Endothelial cell (in vitro differentiated cells): ENCODE results near the gene MT3. TPM values are rescaled to one million over a fixed set of nuclear protein-coding genes. Genes with fewer than 3 reads are reported as not detected.
A peak's percentile ranks its signal among the peaks of the same experiment; 100 is the strongest.

ENCODE experiments used
- DNase-seq: peaks from one replicate; pipeline ENCODE4 v3.0.0; 2021; ENCODE audit warnings: low spot score
- H3K27ac Mint-ChIP-seq: one replicate; pipeline ENCODE4 v1.8.0; 2021; ENCODE audit warnings: mixed read lengths, inconsistent platforms; ENCODE audit not compliant: unreplicated experiment
- H3K27me3 Mint-ChIP-seq: one replicate; pipeline ENCODE4 v1.8.0; 2021; ENCODE audit warnings: mild to moderate bottlenecking, moderate library complexity, mixed read lengths, inconsistent platforms; ENCODE audit not compliant: unreplicated experiment
- H3K36me3 Mint-ChIP-seq: one replicate; pipeline ENCODE4 v1.8.0; 2021; ENCODE audit warnings: mild to moderate bottlenecking, low read depth, mixed read lengths, inconsistent platforms; ENCODE audit not compliant: unreplicated experiment
- H3K4me1 Mint-ChIP-seq: one replicate; pipeline ENCODE4 v1.8.0; 2021; ENCODE audit warnings: mild to moderate bottlenecking, mixed read lengths, inconsistent platforms; ENCODE audit not compliant: unreplicated experiment
- H3K4me3 Mint-ChIP-seq: one replicate; pipeline ENCODE4 v1.8.0; 2021; ENCODE audit warnings: mild to moderate bottlenecking, mixed read lengths, inconsistent platforms; ENCODE audit not compliant: unreplicated experiment
- H3K9me3 Mint-ChIP-seq: one replicate; pipeline ENCODE4 v1.8.0; 2021; ENCODE audit warnings: mixed read lengths, inconsistent platforms; ENCODE audit not compliant: unreplicated experiment
- total RNA-seq: library from RNA; stranded (reverse); fragmentation: NEBNext Ultra II Directional; extraction: Animal tissue kit (Norgen Biotek cat#: 25700); gene quantifications from one replicate; pipeline ENCODE4 v1.2.1, GENCODE V29; 2021; ENCODE audit not compliant: unreplicated experiment
- TF ChIP-seq, protein P1 (sequence below): fragments of 200-600 bp; sonication (generic); IDR thresholded peaks from one replicate; pipeline ENCODE4 v1.5.0; 2021; ENCODE audit warnings: antibody characterized with exemption; ENCODE audit not compliant: unreplicated experiment

Gene MT3
- total RNA-seq, 1 donor from 2014 or later: not detected

DNA sequence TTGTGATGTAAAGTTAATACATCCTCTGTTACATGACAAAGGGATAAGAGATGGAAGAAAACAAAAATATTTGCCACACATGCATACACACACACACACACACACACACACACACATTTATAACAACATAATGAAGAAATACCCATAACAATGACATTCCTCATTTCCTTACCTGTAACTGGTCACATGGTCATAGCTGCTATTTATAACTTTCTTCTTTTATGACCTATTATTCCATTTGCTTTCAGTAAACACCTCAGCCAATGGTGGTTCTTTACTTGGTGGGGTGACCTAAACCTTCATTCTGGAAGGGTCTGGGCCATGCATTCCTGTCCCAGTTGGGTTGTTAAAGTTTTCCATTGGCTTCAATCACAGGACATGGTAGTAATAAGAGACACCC is 24.4 kb downstream of the MT3 start:
- H3K27me3 Mint-ChIP-seq: peaks cover 15% of the 10 kb centered on the region
- TF ChIP-seq, protein P1, sequence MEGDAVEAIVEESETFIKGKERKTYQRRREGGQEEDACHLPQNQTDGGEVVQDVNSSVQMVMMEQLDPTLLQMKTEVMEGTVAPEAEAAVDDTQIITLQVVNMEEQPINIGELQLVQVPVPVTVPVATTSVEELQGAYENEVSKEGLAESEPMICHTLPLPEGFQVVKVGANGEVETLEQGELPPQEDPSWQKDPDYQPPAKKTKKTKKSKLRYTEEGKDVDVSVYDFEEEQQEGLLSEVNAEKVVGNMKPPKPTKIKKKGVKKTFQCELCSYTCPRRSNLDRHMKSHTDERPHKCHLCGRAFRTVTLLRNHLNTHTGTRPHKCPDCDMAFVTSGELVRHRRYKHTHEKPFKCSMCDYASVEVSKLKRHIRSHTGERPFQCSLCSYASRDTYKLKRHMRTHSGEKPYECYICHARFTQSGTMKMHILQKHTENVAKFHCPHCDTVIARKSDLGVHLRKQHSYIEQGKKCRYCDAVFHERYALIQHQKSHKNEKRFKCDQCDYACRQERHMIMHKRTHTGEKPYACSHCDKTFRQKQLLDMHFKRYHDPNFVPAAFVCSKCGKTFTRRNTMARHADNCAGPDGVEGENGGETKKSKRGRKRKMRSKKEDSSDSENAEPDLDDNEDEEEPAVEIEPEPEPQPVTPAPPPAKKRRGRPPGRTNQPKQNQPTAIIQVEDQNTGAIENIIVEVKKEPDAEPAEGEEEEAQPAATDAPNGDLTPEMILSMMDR: no peak
- H3K4me1 Mint-ChIP-seq: peaks cover 19% of the 10 kb centered on the region
- no peak for DNase-seq
- no peak overlapping the region for H3K4me3 Mint-ChIP-seq
- no peak overlapping the region for H3K27ac Mint-ChIP-seq
- H3K9me3 Mint-ChIP-seq: no peaks in the 10 kb centered on the region
- H3K36me3 Mint-ChIP-seq: peaks cover 1% of the 10 kb centered on the region

DNA sequence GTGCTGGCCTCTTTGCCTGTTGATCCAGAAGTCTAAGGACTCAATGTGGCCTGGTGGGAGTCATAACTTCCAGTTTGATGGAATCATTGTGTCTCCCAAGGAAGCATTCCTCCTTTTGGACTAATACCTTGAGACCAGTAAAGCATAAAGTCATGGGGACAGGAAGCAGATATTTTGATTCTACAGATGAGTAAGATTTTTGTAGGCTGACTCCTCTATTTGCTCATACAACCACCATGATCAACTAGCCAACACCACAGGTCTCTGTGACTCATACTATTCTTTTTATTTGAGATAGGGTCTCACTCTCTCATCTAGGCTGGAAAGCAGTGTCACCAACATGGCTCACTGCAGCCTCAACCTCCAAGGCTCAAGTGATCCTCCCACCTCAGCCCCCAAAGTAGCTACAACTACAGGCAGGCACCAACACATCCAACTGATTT is 25.2 kb downstream of the MT3 start:
- H3K4me3 Mint-ChIP-seq: no peak overlapping the region
- DNase-seq: no peak
- H3K27me3 Mint-ChIP-seq: peaks cover 16% of the 10 kb centered on the region
- peaks cover 11% of the 10 kb centered on the region for H3K4me1 Mint-ChIP-seq
- TF ChIP-seq, protein P1: no peak
- no peaks in the 10 kb centered on the region for H3K9me3 Mint-ChIP-seq
- no peak overlapping the region for H3K27ac Mint-ChIP-seq
- peaks cover 5% of the 10 kb centered on the region for H3K36me3 Mint-ChIP-seq

DNA sequence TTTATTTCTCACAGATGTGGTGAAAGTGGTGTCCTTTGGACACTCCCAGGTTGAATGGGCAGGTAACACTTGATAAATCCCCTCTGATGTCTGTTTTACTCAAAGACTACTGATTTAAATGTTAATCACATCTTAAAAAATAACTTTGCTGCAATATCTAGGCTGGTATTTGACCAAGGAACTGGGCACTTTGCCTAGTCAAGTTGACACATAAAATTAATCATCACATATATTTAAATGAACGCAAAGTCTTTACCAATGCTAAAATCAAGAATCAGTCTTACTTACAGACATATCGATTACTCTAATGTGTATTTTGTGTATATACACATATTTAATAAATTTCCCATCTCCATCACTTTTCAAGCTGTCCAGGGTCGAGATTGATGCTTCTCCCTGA is 26.0 kb downstream of the MT3 start:
- Mint-ChIP-seq H3K9me3 (no peaks in the 10 kb centered on the region), H3K4me3 (no peak overlapping the region), H3K27ac (no peak overlapping the region), H3K36me3 (peaks cover 5% of the 10 kb centered on the region), H3K27me3 (peaks cover 17% of the 10 kb centered on the region), H3K4me1 (peaks cover 6% of the 10 kb centered on the region)
- TF ChIP-seq, protein P1: no peak
- no peak for DNase-seq

DNA sequence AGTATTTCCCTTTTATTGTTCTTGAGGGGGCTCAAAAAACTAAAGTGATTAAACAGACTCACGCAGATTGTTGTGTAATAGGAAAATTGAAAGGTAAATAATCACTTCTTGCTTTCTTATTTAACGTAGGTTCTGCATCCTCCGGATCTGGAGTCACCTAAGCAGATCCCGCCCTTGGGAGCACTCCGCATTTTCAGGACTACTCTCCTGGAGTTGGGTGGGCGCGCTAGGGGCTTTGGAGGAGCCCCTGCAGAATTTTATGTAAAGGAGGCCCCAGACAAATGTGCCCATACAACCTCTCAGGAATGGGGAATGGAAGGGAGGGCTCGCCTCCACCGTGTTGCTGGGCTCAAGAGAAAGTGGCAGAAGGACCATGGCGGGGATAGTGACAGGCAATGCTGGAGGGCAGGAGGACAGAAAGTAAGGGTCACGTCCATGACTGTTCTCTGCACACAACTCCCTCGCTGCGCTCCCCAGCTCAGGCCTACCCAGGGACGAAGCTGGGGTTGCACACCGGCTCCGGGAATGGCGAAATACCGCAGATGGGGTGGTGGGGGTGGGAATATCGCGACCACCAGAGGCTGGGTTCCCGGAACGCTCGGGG is 27.4 kb downstream of the MT3 start:
- H3K4me3 Mint-ChIP-seq: peak overlapping the region; percentile 47
- DNase-seq: no peak
- peaks cover 5% of the 10 kb centered on the region for H3K4me1 Mint-ChIP-seq
- no peak overlapping the region for H3K27ac Mint-ChIP-seq
- no peaks in the 10 kb centered on the region for H3K9me3 Mint-ChIP-seq
- TF ChIP-seq, protein P1: no peak
- peaks cover 5% of the 10 kb centered on the region for H3K36me3 Mint-ChIP-seq
- H3K27me3 Mint-ChIP-seq: peaks cover 17% of the 10 kb centered on the region

DNA sequence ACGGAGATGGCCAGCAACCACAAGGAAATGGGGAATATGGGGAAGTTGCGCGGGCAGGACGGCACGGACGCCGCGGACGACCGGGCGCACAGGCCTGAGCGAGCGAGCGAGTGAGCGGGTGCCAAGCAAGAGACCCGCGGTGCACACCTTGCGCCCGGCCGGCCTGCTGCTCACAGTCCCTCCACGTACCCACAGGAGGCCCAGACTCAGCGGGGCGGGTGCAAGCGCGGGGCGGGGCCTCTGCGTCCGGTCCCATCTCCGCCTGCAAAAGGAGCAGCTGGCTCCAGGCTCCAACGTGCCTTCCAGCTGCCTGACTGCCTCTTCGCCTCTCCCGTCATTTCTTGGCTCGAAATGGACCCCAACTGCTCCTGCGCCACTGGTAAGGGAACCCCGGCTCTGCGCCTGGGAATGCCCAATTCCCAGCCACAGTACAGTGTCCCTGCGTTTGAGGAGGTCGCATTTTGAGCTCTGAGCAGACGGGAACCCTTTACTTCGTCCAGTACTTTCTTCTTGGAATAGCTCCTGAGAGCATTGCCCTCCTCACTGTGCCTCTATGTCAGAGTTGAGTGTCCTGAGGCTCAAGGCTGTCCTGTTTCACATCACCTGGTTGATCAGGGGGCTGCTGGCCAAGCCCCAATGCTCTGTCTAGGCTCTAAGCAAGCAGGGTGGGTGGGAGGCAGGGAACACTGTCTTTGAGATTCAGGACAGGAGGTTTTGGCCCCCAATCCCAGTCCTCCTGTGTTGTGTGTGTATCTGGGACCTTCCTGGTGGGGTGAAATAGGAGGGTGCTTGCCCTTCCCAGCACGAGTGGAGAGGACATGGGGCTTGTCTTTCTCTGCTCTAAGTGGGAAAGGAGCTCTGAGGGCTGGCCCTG is 28.1 kb downstream of the MT3 start:
- Mint-ChIP-seq H3K9me3 (no peaks in the 10 kb centered on the region), H3K27me3 (peaks cover 17% of the 10 kb centered on the region), H3K4me3 (peak overlapping the region; percentile 80), H3K27ac (no peak overlapping the region), H3K4me1 (peaks cover 5% of the 10 kb centered on the region), H3K36me3 (peaks cover 5% of the 10 kb centered on the region)
- no peak for DNase-seq
- TF ChIP-seq, protein P1: no peak
